Measurements from ENCODE around the gene ARHGEF17.

GRCh38 chr11:73393011-73393380 is 84.9 kb downstream of the ARHGEF17 start:
- TF ChIP-seq, protein P1, sequence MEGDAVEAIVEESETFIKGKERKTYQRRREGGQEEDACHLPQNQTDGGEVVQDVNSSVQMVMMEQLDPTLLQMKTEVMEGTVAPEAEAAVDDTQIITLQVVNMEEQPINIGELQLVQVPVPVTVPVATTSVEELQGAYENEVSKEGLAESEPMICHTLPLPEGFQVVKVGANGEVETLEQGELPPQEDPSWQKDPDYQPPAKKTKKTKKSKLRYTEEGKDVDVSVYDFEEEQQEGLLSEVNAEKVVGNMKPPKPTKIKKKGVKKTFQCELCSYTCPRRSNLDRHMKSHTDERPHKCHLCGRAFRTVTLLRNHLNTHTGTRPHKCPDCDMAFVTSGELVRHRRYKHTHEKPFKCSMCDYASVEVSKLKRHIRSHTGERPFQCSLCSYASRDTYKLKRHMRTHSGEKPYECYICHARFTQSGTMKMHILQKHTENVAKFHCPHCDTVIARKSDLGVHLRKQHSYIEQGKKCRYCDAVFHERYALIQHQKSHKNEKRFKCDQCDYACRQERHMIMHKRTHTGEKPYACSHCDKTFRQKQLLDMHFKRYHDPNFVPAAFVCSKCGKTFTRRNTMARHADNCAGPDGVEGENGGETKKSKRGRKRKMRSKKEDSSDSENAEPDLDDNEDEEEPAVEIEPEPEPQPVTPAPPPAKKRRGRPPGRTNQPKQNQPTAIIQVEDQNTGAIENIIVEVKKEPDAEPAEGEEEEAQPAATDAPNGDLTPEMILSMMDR (conservative IDR thresholded peaks at IDR 0.05; ENCODE audit: low read depth, low read length), result no peak
- TF ChIP-seq EZH2 (IDR thresholded peaks at IDR 0.05; ENCODE audit: borderline replicate concordance, low read depth, low read length, poor library complexity, severe bottlenecking), result no peak

Data from A673 (cell line).